SKM-1 (cell line): ENCODE results near the gene DEPDC7.

ENCODE experiments used
- DNase-seq: peaks from one replicate; lab custom pipeline; 2025; ENCODE audit not compliant: unreplicated experiment; lab: John Stamatoyannopoulos, UW

DEPDC7 gene

DNA sequence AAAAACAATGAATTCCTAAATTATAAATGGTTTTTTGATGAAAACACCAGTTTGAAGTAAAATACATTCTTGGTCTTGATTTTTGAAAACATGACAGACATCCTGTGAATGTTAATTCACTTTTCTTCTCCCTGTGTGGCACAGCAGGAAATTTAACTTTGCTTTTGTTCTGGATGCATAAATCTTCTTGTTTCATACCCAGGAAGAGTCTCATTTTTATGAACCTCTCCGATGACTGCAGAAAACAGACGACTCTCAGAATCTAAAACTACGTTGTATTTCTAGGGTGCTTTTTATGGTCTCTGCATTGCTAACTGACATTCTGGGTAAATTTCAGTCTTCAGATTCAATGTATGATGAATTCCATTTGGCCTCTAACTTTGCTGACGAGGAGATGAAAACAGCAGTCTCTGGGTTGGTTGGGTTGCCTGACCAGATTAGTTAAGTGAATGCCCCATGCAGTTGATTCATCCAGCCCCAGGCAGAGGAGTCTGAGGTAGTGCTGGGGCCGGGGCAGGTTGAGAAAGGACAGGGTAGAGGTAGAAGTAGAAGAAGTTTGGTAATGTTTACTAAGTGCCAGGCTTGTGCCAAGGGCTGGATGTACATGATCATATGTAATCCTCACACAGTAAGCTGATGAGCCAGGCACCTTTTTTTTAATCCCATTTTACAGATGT lies 43.8 kb downstream of the DEPDC7 start:
- no peak for DNase-seq

DNA sequence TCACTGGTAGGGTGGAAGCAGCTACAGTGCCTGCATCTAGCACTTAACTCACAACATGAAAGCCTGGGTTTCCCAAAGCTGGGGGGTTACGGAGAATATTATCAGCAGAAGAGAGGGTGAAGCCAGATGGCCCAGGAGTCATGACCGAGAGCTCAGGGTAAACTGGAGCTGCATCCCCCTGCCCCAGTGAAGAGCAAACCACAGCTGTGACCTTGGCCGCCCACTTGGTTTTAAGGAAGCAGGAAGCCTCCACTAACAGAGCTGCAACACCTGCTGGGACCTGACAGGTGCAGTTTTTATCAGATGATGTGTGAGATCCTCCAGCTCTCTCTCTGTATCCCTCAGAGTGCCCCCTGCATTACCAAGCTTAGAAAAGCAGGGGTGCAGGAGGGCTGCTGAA lies 44.6 kb downstream of the DEPDC7 start:
- no peak for DNase-seq

DNA sequence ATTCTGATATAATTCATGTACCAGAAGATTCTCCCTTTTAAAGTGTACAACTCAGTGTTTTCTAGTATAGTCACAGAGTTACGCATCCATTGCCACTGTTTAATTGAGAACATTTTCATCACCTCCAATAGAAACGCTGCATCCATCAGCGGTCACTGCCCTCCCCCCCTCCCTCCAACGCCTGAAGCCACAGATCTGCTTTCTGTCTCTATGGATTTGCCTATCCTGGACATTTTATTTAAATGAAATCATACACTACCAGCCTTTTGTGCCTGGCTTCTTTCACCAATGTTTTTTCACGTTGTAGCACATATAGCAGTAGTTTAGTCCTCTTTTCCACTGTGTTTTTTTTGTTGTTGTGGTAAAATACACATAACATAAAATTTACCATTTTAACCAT lies 46.5 kb downstream of the DEPDC7 start:
- no peak for DNase-seq

DNA sequence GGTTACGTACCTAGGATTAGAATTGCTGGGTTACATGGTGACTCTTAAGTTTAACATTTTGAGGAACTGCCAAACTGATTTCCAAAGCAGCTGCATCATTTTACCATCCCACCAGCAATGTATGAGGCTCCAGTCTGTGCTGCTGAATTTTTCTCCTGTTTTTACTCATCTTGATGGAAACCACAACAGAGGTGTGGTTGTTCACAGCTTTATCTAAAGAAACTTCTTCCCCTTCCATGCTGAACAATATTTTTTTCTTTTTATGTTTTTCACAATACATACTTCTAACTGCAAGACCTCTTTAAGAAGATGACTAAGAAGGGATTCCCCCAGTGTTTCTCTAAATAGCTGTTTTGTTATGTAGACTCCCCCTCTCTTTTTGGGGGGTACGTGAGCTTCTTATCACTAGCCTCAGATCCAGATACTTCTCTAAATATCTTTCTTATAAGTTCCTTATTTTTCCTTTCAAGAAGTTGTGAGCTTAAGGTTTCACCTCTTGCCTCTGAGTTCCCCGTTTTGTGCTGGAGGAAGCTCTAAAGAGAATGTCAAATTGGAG lies 47.7 kb downstream of the DEPDC7 start:
- DNase-seq, result peak; percentile 44

DNA sequence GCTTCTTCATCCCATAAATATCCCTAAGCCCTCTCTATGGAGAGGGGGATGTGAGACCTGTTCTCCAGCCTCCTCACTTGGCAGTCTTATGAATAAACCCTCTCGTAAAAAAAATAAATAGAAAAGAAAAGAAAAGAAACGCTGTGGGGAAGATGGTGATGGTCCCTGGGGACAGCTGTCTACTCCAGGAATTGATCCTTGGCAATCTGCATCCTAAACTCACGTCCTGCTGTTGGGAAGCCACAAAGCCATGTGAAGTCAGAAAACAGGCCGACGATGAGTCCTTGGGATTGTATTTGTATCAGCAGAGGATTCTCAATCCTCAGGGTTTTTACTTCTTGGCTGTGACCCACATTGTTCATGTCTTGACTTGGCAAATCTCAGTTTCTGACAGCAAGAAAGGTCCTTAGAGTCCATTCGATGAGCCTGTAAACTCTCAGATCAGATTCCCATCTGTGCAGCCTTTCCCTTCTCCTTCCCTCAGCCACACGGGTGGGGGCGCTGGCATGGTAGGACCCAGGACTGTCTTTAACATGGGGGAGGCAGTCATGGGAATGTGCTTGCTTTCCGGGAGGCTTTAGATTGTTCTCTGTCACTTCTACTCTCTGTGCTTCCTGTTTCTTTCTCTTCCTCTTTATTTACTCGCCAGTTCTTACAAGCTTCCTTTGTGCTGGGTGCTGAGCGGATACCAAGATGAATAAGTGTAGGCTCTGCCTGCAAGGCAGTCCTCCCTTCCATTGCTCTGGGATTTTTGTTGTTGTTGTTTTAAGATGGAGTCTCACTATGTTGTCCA lies 48.6 kb downstream of the DEPDC7 start:
- peak; percentile 32 for DNase-seq

DNA sequence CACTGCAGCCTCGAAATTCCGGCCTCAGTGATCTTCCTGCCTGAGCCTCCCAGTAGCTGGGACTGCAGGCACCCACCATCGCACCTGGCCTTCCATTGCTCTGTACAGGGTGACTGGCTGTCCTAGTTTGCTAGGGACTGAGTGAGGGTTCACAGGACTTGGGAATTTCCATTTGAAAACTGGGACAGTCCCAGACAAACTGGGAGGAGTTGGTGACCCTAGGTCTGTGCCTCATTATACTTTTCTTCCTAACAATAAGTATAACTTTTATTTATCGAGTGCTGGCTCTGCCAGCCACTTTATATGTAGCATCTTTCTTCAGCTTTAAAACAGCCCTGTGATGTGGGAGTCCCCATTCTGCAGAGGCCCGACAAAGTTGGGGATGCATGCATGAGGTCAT lies 49.2 kb downstream of the DEPDC7 start:
- no peak for DNase-seq

DNA sequence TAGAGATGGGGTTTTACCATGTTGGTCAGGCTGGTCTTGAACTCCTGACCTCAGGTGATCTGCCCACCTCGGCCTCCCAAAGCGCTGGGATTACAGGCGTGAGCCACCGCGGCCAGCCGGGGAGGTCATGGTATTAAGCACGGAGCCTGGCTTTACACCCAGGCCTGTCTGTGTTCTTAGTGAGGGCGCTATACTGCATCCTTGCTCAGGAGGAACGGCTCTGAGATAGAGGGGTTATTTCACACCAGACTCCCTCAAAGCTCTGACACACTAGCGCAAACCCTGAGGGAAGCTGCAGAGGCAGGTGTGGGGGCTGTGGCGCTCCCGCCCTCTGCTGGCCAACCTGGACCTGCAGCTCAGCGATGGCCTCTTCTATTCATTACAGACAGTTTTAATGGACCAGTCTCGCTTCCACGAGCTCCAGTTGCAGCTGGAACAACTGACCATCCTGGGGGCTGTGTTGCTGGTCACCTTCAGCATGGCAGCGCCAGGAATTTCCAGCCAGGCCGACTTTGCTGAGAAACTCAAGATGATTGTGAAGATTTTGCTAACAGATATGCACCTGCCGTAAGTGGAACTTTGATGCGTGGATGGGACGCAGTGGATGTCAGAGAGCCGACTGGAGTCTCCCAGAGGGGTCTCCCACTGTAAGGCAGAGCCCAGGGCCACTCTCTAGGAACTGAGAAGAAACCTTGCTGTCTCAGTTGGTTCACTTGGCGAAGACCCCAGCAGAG lies 49.9 kb downstream of the DEPDC7 start:
- peak; percentile 18 for DNase-seq

DNA sequence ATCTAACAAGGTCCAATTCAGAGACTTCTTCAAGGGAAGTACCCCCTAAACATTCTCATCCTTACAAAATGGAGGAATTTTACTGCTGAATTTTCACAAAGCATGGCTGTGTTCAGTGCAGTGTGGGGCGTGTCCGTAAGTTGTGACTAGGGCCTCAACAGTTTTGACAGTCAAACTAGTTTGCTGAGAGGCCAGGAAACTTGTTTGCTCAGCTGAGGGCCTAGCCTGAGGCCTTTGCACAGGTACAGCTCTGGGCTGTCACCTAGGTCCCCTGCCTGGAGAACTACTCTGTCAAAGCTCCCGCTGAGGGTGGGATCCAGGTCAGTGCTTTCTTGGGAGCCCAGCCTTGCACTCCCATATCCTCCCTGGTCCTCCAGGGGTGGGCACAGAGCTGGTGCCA lies 51.6 kb downstream of the DEPDC7 start:
- no peak for DNase-seq

DNA sequence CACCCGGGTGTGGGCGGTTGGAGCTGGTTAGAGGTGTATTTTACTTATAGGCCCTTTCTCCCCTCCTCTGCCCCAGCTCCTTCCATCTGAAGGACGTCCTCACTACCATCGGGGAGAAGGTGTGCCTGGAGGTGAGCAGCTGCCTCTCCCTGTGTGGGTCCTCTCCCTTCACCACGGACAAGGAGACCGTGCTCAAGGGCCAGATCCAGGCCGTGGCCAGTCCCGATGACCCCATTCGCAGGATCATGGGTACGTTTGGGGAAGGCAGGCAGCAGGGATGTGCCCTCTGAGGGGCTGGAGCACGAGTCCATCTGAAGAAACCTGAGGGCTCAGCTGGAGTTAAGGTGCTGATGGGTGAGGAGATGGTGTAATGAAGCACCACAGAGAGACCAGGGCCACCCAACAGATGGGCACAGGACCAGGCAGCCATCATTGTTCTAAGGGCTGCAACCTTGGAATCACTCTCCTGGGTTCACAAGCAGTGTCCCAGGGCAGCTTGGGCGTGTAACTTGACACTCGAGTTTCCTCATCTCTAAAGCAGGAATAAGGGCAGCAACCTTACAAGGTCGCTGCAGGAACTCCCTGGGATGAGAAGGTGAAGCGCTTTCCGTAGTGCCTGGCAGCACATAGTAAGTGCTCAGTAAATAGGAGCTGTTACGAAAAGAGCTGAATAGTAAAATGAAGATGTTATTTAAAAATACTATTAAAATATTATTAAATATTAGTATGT lies 53.1 kb downstream of the DEPDC7 start:
- no peak for DNase-seq

DNA sequence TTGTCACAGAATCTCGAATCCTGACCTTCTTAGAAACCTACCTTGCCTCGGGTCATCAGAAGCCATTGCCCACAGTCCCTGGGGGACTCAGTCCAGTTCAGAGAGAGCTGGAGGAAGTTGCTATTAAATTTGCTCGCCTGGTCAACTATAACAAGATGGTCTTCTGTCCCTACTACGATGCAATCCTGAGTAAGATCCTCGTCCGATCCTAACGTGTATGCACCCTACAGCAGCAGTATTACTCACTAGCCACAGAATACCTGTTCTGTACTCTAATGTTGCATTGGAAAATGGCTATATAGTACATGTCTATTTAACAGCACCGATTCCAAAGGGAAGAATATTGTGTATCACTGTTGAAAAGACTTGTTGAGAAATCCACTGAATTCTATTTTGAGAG lies 56.8 kb downstream of the DEPDC7 start:
- no peak for DNase-seq
